ENCODE measurements around the gene ZNF444.

DNA sequence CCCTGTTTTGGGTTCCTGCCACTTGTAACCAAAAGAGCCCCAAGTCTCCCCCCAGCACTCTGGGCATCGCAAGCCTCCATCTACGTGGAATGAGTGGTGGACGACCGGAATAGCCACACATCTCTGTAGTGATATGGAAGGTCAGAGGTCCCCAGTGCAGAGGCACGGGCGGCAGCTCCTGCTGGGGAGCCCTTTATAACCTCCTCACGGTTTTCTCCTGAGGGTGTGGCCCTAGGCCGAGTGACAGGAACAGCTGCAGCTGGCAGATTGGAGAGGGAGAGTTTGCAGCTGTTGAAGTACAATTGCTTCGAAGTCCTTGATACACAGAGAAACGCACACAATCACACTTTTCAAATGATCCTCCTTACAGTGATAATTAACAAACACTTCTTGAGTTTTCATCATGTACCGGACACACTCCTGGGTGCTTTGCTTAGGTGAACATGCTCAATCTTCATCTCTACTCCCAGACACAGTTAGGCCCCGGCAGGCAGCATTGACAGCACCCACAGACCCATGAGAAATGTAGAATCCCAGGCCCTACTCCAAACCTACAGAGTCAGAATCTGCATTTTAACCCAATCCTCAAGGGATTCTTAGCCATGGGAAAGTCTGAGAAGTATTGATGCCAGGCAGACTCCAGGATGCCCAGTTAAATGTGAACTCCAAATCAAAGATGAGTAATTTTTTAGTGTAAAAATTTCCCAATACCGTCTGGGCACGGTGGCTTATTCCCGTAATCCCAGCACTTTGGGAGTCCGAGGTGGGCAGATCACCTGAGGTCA lies 15.1 kb upstream of the ZNF444 start:
- TF ChIP-seq POLR2A (IDR thresholded peaks at IDR 0.05), result no peak
- TF ChIP-seq, protein P1, sequence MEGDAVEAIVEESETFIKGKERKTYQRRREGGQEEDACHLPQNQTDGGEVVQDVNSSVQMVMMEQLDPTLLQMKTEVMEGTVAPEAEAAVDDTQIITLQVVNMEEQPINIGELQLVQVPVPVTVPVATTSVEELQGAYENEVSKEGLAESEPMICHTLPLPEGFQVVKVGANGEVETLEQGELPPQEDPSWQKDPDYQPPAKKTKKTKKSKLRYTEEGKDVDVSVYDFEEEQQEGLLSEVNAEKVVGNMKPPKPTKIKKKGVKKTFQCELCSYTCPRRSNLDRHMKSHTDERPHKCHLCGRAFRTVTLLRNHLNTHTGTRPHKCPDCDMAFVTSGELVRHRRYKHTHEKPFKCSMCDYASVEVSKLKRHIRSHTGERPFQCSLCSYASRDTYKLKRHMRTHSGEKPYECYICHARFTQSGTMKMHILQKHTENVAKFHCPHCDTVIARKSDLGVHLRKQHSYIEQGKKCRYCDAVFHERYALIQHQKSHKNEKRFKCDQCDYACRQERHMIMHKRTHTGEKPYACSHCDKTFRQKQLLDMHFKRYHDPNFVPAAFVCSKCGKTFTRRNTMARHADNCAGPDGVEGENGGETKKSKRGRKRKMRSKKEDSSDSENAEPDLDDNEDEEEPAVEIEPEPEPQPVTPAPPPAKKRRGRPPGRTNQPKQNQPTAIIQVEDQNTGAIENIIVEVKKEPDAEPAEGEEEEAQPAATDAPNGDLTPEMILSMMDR (IDR thresholded peaks at IDR 0.05), result no peak

Data from esophagus squamous epithelium (tissue), 4 donors.